HG02759 (cell line): ENCODE results near the gene ABCG1.

Experiments
- ATAC-seq: cut with Tn5 transposase; IDR thresholded peaks from one replicate; pipeline ENCODE4 v1.9.1; 2021; ENCODE audit warnings: mild to moderate bottlenecking, moderate library complexity; ENCODE audit not compliant: unreplicated experiment

The ABCG1 gene

DNA sequence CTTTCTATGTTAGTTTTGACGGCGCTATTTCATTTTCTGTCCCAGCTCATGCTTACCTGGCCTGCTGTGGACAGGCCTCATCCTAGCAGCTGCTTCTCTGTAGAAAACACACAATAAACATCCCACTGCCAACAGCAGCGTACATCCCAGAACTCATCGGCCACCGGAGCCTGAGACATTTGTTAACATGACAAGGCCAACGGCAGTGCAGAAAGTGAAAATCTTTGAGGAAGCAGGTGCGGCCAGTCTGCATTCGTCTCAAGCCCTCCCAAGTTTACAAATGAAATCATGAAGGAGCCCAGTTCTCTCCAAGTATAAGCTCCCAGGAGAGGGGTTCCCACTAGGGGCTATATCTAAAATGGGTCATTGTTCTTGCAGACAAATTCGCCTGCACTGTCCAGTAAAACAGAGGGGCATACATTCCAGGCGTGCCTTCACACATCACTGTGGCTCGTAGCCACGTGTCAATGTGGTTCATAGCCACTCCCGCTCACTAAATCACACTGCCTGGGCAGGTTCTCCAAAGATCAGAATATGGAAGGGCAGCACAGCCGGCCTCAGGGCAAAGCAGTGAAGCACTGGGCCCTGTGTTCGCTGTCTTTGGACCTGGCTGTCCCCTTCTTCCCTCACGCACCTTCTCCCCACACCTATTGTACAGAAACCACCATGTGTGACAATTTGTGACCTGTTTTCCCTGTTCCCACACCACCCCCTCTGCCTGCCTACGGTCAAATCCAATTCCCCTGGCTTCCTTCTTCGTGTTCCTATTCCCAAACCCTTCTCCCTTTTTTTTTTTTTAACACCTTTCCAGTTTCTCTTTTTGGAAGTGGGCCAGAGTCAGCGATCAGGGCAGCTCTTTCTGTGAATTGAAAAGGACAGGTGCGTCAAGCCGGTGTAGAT, 27.0 kb upstream of the ABCG1 start:
- no peak for ATAC-seq

- ATAC-seq, result no peak
Measured at GRCh38 chr21:42193131-42193671, 25.7 kb upstream of the ABCG1 start.

GRCh38 chr21:42193721-42194120, 25.2 kb upstream of the ABCG1 start:
- ATAC-seq, result no peak

DNA sequence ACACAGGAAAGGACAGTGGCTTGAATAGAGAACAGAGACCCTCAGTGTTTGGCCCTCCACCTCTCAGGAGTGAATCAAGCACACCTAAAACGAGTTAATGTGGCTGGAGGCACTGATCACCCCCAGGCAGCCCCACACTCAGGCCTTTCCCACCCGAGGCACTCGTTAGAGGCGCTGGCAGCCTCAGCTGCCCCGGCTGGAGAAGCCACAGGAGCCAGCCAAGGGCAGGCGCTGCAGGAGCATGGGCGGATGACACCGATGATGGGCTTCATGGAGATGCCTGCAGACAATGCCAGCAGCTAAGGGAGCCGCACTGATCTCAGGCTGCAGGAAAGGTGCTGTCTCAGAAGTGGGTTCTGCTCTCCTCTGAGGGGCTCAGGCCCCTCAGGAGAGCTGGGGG, 24.1 kb upstream of the ABCG1 start:
- no peak for ATAC-seq

DNA sequence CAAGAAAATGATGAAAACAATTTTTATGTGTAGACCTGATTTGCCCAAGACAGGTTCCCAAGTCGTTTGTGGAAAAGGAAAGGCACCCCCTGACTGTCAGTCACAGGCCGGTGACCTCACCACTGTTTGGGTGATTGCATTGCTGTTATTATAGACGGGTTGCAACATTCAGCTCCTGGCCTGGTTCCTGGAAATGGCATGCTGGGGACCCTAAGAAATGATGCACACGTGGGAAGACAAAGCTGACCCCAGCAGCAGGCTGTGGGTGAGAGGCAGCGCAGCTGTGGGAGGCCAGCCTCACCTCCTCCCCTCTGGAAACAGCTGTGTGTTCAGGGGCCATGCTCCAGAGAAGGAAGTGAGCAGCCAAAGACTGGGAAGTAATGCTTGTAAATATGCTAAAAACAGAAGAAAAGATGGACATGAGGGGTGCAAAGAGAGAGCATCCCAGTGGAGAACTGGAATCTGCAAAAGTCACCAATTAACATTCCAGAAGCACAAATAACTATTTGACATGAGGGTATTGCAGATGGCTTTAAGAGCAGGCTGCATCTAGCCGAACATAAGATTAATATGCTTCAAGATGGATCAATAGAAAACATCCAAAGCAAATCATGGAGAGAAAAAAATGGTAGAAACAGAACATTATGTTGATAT, 23.4 kb upstream of the ABCG1 start:
- no peak for ATAC-seq

- ATAC-seq, result peak; percentile 55
Measured at GRCh38 chr21:42198929-42199867, 19.7 kb upstream of the ABCG1 start.

DNA sequence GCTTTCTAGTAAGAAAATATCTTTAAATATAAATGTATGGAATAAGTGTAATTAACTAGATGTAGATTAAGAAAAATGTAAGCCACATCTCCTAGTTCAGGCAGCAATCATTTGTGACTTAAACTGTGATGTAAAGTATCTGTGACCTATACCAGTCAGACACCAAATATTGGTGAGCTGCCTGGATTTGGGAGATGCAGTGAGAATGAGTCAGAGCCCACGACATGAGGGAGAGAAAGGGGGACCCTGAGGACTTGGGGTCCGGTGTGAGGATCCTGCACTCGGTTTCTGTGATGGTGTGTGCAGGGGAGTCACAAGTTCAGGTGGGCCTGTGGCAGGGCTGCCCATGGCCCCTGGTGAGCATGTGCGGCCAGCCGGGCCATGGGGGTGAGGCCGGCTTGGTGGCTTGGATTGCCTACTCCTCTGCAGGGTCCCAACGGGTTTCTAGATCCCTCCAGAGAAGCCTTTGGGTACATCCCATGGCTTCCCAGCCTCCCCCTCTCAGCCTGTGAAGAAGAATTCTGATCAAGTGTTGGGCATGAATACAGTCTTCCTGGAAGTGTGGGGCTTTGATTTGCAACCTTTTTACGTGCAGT, 19.0 kb upstream of the ABCG1 start:
- ATAC-seq, result no peak

DNA sequence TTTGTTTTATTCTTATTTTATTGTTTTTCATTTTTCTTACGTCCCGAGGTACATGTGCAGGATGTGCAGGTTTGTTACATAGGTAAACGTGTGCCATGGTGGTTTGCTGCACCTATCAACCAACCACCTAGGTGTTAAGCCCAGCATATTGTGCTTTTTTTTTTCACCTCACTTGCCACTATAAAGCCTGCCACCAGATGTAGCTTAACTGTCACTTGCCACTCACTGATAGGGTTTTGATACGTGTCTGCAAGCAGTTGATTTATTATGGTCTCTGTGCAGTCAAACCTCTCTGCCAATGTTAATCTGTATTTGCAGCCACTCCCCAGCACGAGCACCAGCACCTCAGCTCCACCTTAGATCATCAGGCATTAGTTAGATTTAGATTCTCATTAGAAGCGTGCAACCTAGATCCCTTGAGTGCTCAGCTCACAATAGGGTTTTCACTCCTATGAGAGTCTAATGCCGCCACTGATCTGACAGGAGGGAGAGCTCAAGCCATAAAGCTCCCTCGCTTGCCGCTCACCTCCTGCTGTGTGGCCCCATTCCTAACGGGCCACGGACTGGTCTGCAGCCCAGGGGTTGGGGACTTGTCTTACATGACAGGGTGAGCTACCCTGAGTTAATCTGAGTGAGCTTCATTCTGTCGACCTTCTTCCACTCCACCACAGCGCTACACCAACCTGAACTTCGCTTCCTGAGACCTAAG, 17.9 kb upstream of the ABCG1 start:
- no peak for ATAC-seq

DNA sequence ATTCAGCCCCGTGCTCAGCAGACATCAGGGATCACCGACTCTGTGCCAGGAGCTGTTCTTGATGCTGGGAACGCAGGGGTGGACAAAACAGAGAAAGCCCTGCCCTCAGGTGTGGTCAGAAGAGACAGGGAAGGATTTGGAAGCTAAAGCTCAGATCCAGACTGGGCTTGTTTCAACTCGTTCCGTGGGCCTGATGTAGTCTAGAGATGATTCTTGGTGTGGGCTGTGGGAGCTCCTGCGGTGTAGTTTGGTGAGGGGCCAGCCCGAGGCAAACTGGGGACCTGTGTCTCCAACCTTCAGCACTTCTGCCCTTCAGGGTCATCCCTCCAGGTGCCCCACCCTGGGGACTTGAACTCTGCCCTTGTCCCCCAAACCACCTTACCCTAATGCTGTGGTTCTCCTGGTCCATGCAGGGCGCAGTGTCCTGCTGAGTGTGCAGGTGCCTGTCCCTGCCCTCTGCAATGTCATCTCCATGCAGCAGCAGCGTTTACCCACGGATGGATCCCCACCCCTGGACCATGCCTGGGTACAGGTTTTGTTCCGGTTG, 17.3 kb upstream of the ABCG1 start:
- ATAC-seq, result no peak

- ATAC-seq, result no peak
Measured at GRCh38 chr21:42202321-42202720, 16.6 kb upstream of the ABCG1 start.

DNA sequence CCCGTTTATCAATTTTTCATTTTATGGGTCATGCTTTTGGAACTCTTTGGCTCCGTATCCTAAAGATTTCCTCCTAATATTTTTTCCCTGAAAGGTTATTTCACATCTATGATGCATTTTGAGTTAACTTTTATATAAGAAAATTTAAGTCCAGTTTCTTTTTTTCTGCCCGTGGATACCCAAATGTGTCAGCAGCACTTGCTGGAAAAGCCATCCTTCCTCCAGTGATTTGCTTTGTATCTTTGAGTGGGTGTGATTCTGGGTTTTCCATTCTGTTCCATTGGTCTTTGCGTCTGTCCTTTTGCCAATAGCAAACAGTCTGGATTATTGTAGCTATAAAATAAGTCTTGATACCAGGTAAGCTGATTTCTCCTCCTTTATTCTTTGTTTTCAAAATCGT, 15.6 kb upstream of the ABCG1 start:
- ATAC-seq, result no peak

- ATAC-seq, result no peak
Measured at GRCh38 chr21:42203936-42204335, 15.0 kb upstream of the ABCG1 start.

DNA sequence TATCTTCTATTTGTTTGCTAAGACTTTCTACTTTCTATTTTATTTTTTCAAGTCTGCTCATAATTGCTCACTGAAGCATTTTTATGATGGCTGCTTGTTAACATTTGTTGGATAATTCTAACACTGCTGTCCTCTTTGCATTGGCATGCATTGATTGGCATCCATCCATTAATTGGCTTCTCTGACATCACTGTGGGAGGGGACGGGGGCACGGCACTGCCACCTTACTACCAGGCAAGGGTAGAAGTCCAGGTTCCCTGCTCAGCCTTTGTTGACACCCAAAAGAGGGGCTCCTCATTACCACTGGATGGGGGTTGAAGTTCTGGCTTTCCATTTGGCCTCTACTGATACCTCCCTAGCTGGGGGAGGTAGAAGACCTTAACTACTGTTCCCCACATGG, 11.5 kb upstream of the ABCG1 start:
- no peak for ATAC-seq

DNA sequence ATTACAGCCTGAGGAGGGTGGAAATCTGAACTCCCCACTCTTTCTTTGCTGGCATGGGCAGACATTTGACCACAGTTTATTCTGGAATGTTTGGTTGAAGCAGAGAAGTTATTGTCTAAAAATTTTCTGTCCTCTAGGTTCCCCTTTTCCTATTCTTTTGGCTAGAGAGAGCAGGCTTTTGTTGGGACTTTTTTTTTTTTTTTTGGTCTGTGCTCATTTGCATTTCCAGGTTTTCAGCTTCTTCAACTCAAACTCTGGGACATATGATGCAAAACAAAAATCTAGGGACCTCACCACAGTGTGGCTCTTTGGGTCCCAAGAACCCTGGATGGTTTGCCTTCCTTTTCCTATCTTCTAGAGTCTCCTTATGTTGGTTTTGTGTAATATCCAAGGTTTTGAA, 10.9 kb upstream of the ABCG1 start:
- no peak for ATAC-seq

- no peak for ATAC-seq
Measured at GRCh38 chr21:42208801-42209490, 10.0 kb upstream of the ABCG1 start.

DNA sequence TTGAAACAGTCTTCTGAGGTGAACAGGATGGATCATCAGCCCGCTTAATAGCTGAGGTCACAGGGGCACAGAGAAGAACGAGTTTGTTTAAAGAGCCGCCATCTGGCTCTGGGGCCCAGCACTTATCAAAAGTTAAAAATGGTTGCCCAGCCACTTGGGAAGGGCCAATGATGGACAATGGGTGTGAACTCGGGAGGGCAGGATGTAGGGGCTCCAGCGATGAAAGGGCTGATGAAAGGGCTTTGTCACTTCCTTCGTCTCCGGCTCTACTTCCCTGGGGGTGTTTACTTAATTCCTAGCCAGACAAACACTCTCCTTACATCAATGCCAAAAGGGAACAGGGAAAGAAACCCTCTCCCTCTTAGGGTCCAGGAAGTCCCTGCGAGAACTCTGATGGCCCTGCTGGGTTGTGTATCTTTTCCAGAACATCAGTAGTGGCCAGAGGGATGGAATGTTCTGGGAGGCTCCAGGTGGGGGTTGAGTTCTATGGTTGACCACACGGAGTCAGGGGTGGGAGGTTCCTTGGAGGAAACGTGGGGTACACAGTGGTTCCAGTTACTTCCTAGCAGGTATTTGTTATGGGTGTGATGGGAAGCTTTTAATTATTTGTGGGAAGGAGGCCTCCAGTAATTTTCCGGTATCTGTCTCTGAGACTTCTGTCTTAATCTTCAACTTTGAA, 9.0 kb upstream of the ABCG1 start:
- no peak for ATAC-seq

DNA sequence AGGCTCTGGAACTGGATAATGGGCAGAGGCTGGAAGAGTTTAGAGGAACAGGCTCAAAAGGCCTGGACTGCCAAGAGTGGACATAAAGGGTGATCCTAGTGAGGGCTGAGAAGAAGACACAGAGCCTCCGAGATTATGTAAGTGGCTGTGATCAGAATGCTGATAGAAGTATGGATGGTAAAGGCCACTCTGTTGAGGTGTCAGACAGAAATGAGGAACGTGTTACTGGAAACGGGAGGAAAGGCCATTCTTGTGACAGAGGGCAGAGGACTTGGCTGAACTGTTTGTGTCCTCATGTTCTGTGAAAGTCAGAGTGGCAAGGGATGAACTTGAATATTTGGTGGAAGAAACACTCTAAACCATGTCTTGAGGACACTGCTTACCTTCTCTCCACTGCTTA, 6.7 kb upstream of the ABCG1 start:
- ATAC-seq, result no peak

DNA sequence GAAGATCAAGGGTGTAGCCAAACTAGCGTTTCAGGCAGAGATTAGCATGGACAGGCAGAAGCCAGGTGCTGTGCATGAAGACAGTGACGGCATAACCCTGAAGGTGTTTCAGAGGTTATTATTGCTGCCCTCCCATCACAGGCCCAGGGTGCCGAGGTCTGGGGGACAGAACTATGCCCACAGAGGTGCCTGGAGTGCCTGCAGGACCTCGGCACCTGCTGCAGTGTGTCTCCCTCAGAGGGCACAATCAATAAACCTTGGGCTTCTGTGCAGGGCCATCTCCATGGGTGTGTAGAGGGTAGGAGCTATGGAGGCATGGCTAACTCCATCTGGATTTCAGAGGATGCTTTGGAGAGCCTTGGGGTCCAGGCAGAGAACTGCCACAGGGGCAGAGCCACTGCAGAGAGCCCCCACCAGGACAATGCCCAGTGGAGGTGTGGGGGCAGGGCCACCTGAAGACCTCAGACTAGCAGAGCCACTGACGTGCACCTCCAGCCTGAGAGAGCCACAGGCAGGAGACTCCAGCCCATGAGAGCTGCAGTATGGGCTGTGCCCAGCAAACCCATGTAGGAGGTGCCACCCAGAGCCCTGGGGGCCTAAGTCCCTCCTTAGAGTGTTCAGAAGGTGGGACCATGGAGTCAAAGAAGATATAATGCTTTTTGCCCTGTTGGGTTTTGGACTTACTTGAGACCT, 5.7 kb upstream of the ABCG1 start:
- no peak for ATAC-seq
